GM12878 (cell line): ENCODE results near the gene PRKAG2. TPM values are rescaled to one million over a fixed set of nuclear protein-coding genes. Genes with fewer than 3 reads are reported as not detected.

Experiments
- ATAC-seq: fragments of 200-7000 bp; cut with Tn5 transposase; 3 replicates; pipeline ENCODE4 v1.9.1; 2020; ENCODE audit warnings: mild to moderate bottlenecking, moderate library complexity
- BruUV-seq: library from RNA; stranded (reverse); fragments of 400-500 nt; replicated peaks from 2 replicates; lab custom pipeline; 2021; lab: Mats Ljungman, UMichigan
- CTCF ChIA-PET: fragments of 300-600 bp; sonication (Branson Sonifier 250); formaldehyde crosslinking; extraction: SDS; loops from one replicate; lab custom pipeline; 2021; ENCODE audit warnings: inconsistent platforms; lab: Yijun Ruan, JAX
- POLR2A ChIA-PET: fragments of 350-600 bp; formaldehyde crosslinking; extraction: SDS; loops from one replicate; lab custom pipeline; 2021; ENCODE audit warnings: inconsistent platforms; lab: Charles Lee
- RAD21 ChIA-PET: fragments of 300-600 bp; sonication (Branson Sonifier 250); formaldehyde crosslinking; loops from one replicate; lab custom pipeline; 2023; ENCODE audit warnings: antibody characterized with exemption; ENCODE audit not compliant: unreplicated experiment; lab: Charles Lee
- SMC1A ChIA-PET: fragments of 300-600 bp; sonication (Branson Sonifier 250); formaldehyde crosslinking; loops from one replicate; lab custom pipeline; 2023; ENCODE audit not compliant: unreplicated experiment, uncharacterized antibody; lab: Charles Lee
- DNase-seq: peaks from one replicate; pipeline ENCODE4 v3.0.0-alpha.2; 2011; ENCODE audit warnings: low read depth, low spot score
- FAIRE-seq: peaks from 3 replicates; lab custom pipeline; 2011; peaks lifted over from hg19 to GRCh38; lab: Jason Lieb, UNC
- H2AFZ ChIP-seq: 2 replicates; pipeline ENCODE4 v1.6.0; 2011; ENCODE audit warnings: low read depth, low read length, control low read depth; ENCODE audit not compliant: control insufficient read depth
- H3K27ac ChIP-seq: 2 replicates; pipeline ENCODE4 v1.5.1; 2011; ENCODE audit warnings: control low read depth; ENCODE audit not compliant: control insufficient read depth, insufficient read depth
- H3K27me3 ChIP-seq, 2 experiments: replicated peaks in 1 of 2; 2 replicates each; pipeline versions ENCODE4 v1.6.0 to v1.6.1; 2011; ENCODE audit warnings: low read length in 1 of 2; ENCODE audit not compliant: control insufficient read depth in 2 of 2, insufficient read depth in 2 of 2
- H3K36me3 ChIP-seq, 2 experiments: 2 replicates each; pipeline ENCODE4 v1.5.1; 2011; ENCODE audit warnings: low read length in 1 of 2; ENCODE audit not compliant: control insufficient read depth in 2 of 2, insufficient read depth in 2 of 2
- H3K4me1 ChIP-seq: 2 replicates; pipeline ENCODE4 v1.6.1; 2011; ENCODE audit warnings: mild to moderate bottlenecking, low read length, moderate library complexity, mixed read lengths; ENCODE audit not compliant: control insufficient read depth, insufficient read depth
- H3K4me2 ChIP-seq: 2 replicates; pipeline ENCODE4 v1.6.0; 2011; ENCODE audit warnings: control low read depth; ENCODE audit not compliant: control insufficient read depth, insufficient read depth
- H3K4me3 ChIP-seq: fragments of 200-600 bp; sonication (generic); 2 replicates; pipeline ENCODE4 v1.5.1; 2016
- H3K79me2 ChIP-seq: 2 replicates; pipeline ENCODE4 v1.6.0; 2011; ENCODE audit warnings: low read length; ENCODE audit not compliant: control insufficient read depth, insufficient read depth
- H3K9ac ChIP-seq: 2 replicates; pipeline ENCODE4 v1.8.0; 2011; ENCODE audit warnings: low read length, control low read depth, mixed read lengths; ENCODE audit not compliant: control insufficient read depth, insufficient read depth
- H3K9me3 ChIP-seq: replicated peaks from 3 replicates; pipeline ENCODE4 v1.5.1; 2011; ENCODE audit warnings: mild to moderate bottlenecking, low read length; ENCODE audit not compliant: control insufficient read depth, insufficient read depth
- H4K20me1 ChIP-seq: 2 replicates; pipeline ENCODE4 v1.6.0; 2011; ENCODE audit not compliant: control insufficient read depth, insufficient read depth
- JUNB ChIP-seq: IDR thresholded peaks from 2 replicates; pipeline ENCODE4 v1.6.1; 2016; ENCODE audit warnings: antibody characterized with exemption, mild to moderate bottlenecking
- MTA3 ChIP-seq: IDR thresholded peaks from 2 replicates; pipeline ENCODE4 v1.6.1; 2012; ENCODE audit warnings: low read length, inconsistent platforms, borderline replicate concordance
- RAD51 ChIP-seq: fragments of 450-650 bp; IDR thresholded peaks from 2 replicates; pipeline ENCODE4 v1.6.1; 2016; ENCODE audit warnings: moderate library complexity, mild to moderate bottlenecking, inconsistent platforms
- SIN3A ChIP-seq: IDR thresholded peaks from 2 replicates; pipeline ENCODE4 v1.6.1; 2012; ENCODE audit warnings: low read depth, low read length, improper control_type of control experiment
- SMC3 ChIP-seq: IDR thresholded peaks from 2 replicates; pipeline ENCODE4 v1.6.1; 2011; ENCODE audit warnings: low read length, improper control_type of control experiment, borderline replicate concordance
- TCF12 ChIP-seq: IDR thresholded peaks from 2 replicates; pipeline ENCODE4 v1.6.1; 2011; ENCODE audit warnings: low read depth, mild to moderate bottlenecking, low read length
- YY1 ChIP-seq: IDR thresholded peaks from 2 replicates; pipeline ENCODE4 v1.6.1; 2011; ENCODE audit warnings: low read depth, mild to moderate bottlenecking, low read length
- WGBS: methylation state at CpG from one replicate; pipeline ENCODE4 v1.1.6; 2016; ENCODE audit warnings: low lambda C conversion rate; ENCODE audit not compliant: insufficient replicate concordance, insufficient coverage; ENCODE audit errors: missing lambda C conversion rate; 5-methylcytosine and 5-hydroxymethylcytosine counted together
- in situ Hi-C: fragments of 300-500 bp; cut with MboI; formaldehyde crosslinking; loops from 9 replicates; pipeline ENCODE4 v1.14.3; 2018; ENCODE audit warnings: mixed read lengths
- intact Hi-C: fragments of 100-400 bp; cut with micrococcal nuclease; formaldehyde crosslinking; loops from one replicate; pipeline ENCODE4 v1.14.2; 2022; ENCODE audit not compliant: unreplicated experiment
- polyA plus RNA-seq, 11 experiments: library from polyadenylated mRNA; depleted of rRNA in 4 of 11; unstranded in 6 of 11; stranded (reverse) in 5 of 11; fragments of >200 nt; fragmentation: Nextera tagmentation in 4 of 11; fragmentation: Illumina TruSeq in 1 of 11; extraction: Ambion mirVana in 4 of 11; extraction: Trizol in 1 of 11; gene quantifications; 1 replicate in 1 of 11; 2 replicates in 10 of 11; pipeline versions ENCODE4 v1.2.1 to v1.2.3, GENCODE V29; 2011 to 2016; ENCODE audit warnings: inconsistent platforms in 2 of 11, missing spikeins in 2 of 11, low read depth in 1 of 11
- total RNA-seq, 4 experiments: library from RNA; depleted of rRNA in 3 of 4; stranded (reverse); fragments of >200 nt in 3 of 4; fragmentation: Illumina TruSeq in 1 of 4; extraction: Trizol in 1 of 4; gene quantifications; 2 replicates each; pipeline versions ENCODE4 v1.2.1 to v1.2.3, GENCODE V29; 2013 to 2021
- TF ChIP-seq, protein P1 (sequence below): fragments of 450-650 bp; IDR thresholded peaks from 2 replicates; pipeline ENCODE4 v1.6.1; 2016; ENCODE audit warnings: mild to moderate bottlenecking
- TF ChIP-seq, protein P2 (sequence below): fragments of 450-650 bp; IDR thresholded peaks from 2 replicates; pipeline ENCODE4 v1.6.1; 2017; ENCODE audit warnings: mild to moderate bottlenecking, low read depth, inconsistent platforms; ENCODE audit not compliant: poor library complexity, severe bottlenecking
- TF ChIP-seq, protein P3 (sequence below): IDR thresholded peaks from 2 replicates; pipeline ENCODE4 v1.6.1; 2012; ENCODE audit warnings: low read depth, low read length, improper control_type of control experiment

Gene PRKAG2
- total and polyA plus RNA-seq, 10 of the 15 experiments (the other 5 are each of a cell fraction or from before 2014, with no cell fraction given) = 3.4 to 8.9 (median 6.8) TPM

DNA sequence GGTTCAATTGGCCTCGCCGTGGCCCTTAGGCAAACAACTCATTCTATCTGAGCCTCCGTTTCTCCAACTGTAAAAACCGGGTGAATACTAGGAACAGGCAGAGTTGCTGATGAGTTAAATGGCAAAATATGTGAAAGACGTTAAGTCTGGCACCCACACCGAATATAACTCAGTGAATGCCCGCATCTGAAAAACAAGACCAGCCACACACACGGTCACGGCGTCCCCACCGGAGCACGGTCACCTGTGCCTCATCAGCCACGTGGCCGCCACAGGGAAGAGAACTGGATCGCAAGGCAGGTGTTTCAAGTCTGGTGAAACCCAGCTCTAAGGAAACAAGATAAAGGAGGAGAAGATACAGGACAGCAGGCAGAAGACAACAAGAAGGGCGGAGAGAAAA is 20.4 kb downstream of the PRKAG2 start (continued):
- TF ChIP-seq RAD51 = no peak

DNA sequence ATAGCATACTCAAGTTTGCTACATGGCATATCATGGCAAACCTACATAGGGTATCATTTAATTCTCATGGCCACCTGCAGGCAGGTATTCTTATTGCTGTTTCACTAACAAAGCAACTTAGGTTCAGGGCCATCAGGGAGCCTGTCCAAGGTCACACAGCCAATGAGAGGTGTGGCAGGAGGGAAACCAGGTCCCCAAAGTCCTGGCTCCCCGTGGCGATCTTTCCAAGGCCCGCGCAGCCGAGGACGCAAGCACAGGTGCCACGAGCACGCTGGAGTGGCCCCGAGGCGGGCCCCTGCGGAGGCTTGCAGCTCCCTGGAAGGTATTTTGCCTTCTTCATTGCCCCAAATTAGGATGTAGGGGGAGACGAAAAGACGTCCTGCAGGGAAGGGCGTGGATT is 20.8 kb downstream of the PRKAG2 start:
- TF ChIP-seq, protein P1, sequence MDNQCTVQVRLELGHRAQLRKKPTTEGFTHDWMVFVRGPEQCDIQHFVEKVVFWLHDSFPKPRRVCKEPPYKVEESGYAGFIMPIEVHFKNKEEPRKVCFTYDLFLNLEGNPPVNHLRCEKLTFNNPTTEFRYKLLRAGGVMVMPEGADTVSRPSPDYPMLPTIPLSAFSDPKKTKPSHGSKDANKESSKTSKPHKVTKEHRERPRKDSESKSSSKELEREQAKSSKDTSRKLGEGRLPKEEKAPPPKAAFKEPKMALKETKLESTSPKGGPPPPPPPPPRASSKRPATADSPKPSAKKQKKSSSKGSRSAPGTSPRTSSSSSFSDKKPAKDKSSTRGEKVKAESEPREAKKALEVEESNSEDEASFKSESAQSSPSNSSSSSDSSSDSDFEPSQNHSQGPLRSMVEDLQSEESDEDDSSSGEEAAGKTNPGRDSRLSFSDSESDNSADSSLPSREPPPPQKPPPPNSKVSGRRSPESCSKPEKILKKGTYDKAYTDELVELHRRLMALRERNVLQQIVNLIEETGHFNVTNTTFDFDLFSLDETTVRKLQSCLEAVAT = no peak
- TF ChIP-seq, protein P2, sequence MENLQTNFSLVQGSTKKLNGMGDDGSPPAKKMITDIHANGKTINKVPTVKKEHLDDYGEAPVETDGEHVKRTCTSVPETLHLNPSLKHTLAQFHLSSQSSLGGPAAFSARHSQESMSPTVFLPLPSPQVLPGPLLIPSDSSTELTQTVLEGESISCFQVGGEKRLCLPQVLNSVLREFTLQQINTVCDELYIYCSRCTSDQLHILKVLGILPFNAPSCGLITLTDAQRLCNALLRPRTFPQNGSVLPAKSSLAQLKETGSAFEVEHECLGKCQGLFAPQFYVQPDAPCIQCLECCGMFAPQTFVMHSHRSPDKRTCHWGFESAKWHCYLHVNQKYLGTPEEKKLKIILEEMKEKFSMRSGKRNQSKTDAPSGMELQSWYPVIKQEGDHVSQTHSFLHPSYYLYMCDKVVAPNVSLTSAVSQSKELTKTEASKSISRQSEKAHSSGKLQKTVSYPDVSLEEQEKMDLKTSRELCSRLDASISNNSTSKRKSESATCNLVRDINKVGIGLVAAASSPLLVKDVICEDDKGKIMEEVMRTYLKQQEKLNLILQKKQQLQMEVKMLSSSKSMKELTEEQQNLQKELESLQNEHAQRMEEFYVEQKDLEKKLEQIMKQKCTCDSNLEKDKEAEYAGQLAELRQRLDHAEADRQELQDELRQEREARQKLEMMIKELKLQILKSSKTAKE = no peak
- TF ChIP-seq MTA3 (no peak), JUNB (no peak), TCF12 (no peak), SMC3 (no peak), YY1 (no peak), SIN3A (no peak)
- TF ChIP-seq, protein P3, sequence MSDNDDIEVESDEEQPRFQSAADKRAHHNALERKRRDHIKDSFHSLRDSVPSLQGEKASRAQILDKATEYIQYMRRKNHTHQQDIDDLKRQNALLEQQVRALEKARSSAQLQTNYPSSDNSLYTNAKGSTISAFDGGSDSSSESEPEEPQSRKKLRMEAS = no peak
- Histone ChIP-seq H3K79me2 (no peaks in the 10 kb centered on the region), H4K20me1 (no peaks in the 10 kb centered on the region), H3K4me1 (peaks cover 2% of the 10 kb centered on the region; the same call in 1 of the 2 replicates), H3K4me3 (no peak overlapping the region), H3K9me3 (no peaks in the 10 kb centered on the region), H2AFZ (no peak overlapping the region), H3K27ac (no peak overlapping the region), H3K36me3 (no peaks in the 10 kb centered on the region), H3K4me2 (no peak overlapping the region), H3K9ac (no peak overlapping the region), H3K27me3 (no peaks in the 10 kb centered on the region)
- intact Hi-C loops (no loop called here), in situ Hi-C loops (no loop called here)
- 68% methylated on average over 14 of the region's 14 CpGs for WGBS
- SMC1A ChIA-PET = no interaction called here
- RAD21 ChIA-PET = no interaction called here
- no TSS peak for BruUV-seq
- CTCF ChIA-PET = no interaction called here
- no peak for ATAC-seq
- no peak for FAIRE-seq
- POLR2A ChIA-PET = no interaction called here
- DNase-seq = no peak
